ENCODE measurements around the gene ALPP. TPM values are rescaled to one million over a fixed set of nuclear protein-coding genes. Genes with fewer than 3 reads are reported as not detected.
A peak's percentile ranks its signal among the peaks of the same experiment; 100 is the strongest.

The ALPP gene
- total RNA-seq, 1 experiment from 2014 or later: 0.20 TPM

GRCh38 chr2:232420463-232421188 is 42.1 kb downstream of the ALPP start (continued):
- TF ChIP-seq HMGXB4 (CRISPR knock-in tag; IDR thresholded peaks at IDR 0.05) (peak; percentile 93), PRDM15 (CRISPR knock-in tag; IDR thresholded peaks at IDR 0.05) (no peak), USF2 (CRISPR knock-in tag; IDR thresholded peaks at IDR 0.05) (no peak), PRRX2 (CRISPR knock-in tag; IDR thresholded peaks at IDR 0.05) (no peak), MYBL2 (CRISPR knock-in tag; IDR thresholded peaks at IDR 0.05) (0 out of 2 replicates have a peak, but pooled peaks have one; percentile 17), ZBTB21 (CRISPR knock-in tag; IDR thresholded peaks at IDR 0.05; ENCODE audit: borderline replicate concordance) (no peak), E2F4 (CRISPR knock-in tag; IDR thresholded peaks at IDR 0.05; ENCODE audit: borderline replicate concordance, low read depth) (no peak), JUN (CRISPR knock-in tag; IDR thresholded peaks at IDR 0.05) (no peak), ZNF232 (CRISPR knock-in tag; IDR thresholded peaks at IDR 0.05) (no peak), CDX4 (CRISPR knock-in tag; IDR thresholded peaks at IDR 0.05; ENCODE audit: borderline replicate concordance) (no peak), ZNF425 (CRISPR knock-in tag; conservative IDR thresholded peaks at IDR 0.05) (no peak), GTF2I (CRISPR knock-in tag; conservative IDR thresholded peaks at IDR 0.05) (no peak), RORB (CRISPR knock-in tag; IDR thresholded peaks at IDR 0.05) (no peak), FOXK1 (CRISPR knock-in tag; IDR thresholded peaks at IDR 0.05) (no peak), MXD4 (CRISPR knock-in tag; IDR thresholded peaks at IDR 0.05; ENCODE audit: borderline replicate concordance) (no peak), IRF2 (CRISPR knock-in tag; IDR thresholded peaks at IDR 0.05; ENCODE audit: borderline replicate concordance, low read depth) (no peak), ZNF423 (CRISPR knock-in tag; IDR thresholded peaks at IDR 0.05) (no peak), ZNF317 (CRISPR knock-in tag; IDR thresholded peaks at IDR 0.05; ENCODE audit: borderline replicate concordance, low read depth) (peak; percentile 43; the same call in 1 of the 2 replicates), ZBTB43 (CRISPR knock-in tag; IDR thresholded peaks at IDR 0.05) (no peak), USF1 (CRISPR knock-in tag; IDR thresholded peaks at IDR 0.05) (peak; percentile 30; the same call in 1 of the 2 replicates), FOXJ3 (CRISPR knock-in tag; IDR thresholded peaks at IDR 0.05; ENCODE audit: borderline replicate concordance) (no peak), NFE2L1 (CRISPR knock-in tag; IDR thresholded peaks at IDR 0.05) (no peak), TCF7 (CRISPR knock-in tag; IDR thresholded peaks at IDR 0.05; ENCODE audit: low read depth) (no peak), ATF2 (CRISPR knock-in tag; IDR thresholded peaks at IDR 0.05; ENCODE audit: borderline replicate concordance, low read depth) (no peak)
